Suprapubic skin (tissue), 4 donors: ENCODE data around the gene TMEM178B.

Source experiments
- CTCF ChIP-seq, 2 donors: fragments of 200-600 bp in 1 of 2; fragments of 450-650 bp in 1 of 2; sonication (generic) in 1 of 2; IDR thresholded peaks; one replicate each; pipeline ENCODE4 v1.5.1; 2016 to 2019; ENCODE audit warnings: antibody characterized with exemption in 2 of 2, mild to moderate bottlenecking in 1 of 2, moderate library complexity in 1 of 2
- POLR2A ChIP-seq, 2 donors: fragments of 450-650 bp; IDR thresholded peaks; one replicate each; pipeline ENCODE4 v1.6.1; 2017; ENCODE audit warnings: antibody characterized with exemption in 2 of 2, mild to moderate bottlenecking in 2 of 2, moderate library complexity in 2 of 2
- POLR2AphosphoS5 ChIP-seq, 3 donors: sonication (generic); formaldehyde crosslinking; IDR thresholded peaks; one replicate each; pipeline ENCODE4 v1.6.1; 2017; ENCODE audit warnings: antibody characterized with exemption in 3 of 3

- no peak for TF ChIP-seq CTCF (IDR thresholded peaks at IDR 0.05)
- TF ChIP-seq POLR2A (IDR thresholded peaks at IDR 0.05): no peak
- TF ChIP-seq POLR2AphosphoS5 (IDR thresholded peaks at IDR 0.05): no peak
These were observed 282.3 kb downstream of the TMEM178B start for GRCh38 chr7:141356161-141356560.
